ENCODE measurements around the gene ZNF417.
"Not testable (repeated sequence)": the region's sequence is repeated elsewhere in the genome, so short reads cannot be mapped to it uniquely, and the experiment has no call there.

ZNF417 gene

GRCh38 chr19:57887195-57887941 is 29.0 kb downstream of the ZNF417 start:
- no peak for DNase-seq (ENCODE audit: low read depth)

- no peak for DNase-seq (ENCODE audit: low read depth)
Measured at GRCh38 chr19:57886046-57886445, 30.3 kb downstream of the ZNF417 start.

GRCh38 chr19:57873883-57874799 is 42.3 kb downstream of the ZNF417 start:
- not testable (repeated sequence) for DNase-seq (ENCODE audit: low read depth)

GRCh38 chr19:57872450-57872849 is 43.9 kb downstream of the ZNF417 start:
- no peak for DNase-seq (ENCODE audit: low read depth)

- DNase-seq (ENCODE audit: low read depth) = no peak
Measured at GRCh38 chr19:57870225-57870624, 46.2 kb downstream of the ZNF417 start.

- not testable (repeated sequence) for DNase-seq (ENCODE audit: low read depth)
Measured at GRCh38 chr19:57869655-57870054, 46.7 kb downstream of the ZNF417 start.

- DNase-seq (ENCODE audit: low read depth) = no peak
Measured at GRCh38 chr19:57867868-57868492, 48.4 kb downstream of the ZNF417 start.
